Ishikawa (cell line): ENCODE results near the gene CEACAM19.

Source experiments
- CEBPB ChIP-seq: IDR thresholded peaks from 2 replicates; pipeline ENCODE4 v1.6.1; 2012
- CREB1 ChIP-seq: IDR thresholded peaks from 2 replicates; pipeline ENCODE4 v1.6.1; 2012; ENCODE audit warnings: low read depth
- EGR1 ChIP-seq: IDR thresholded peaks from 2 replicates; pipeline ENCODE4 v1.6.1; 2012
- EP300 ChIP-seq: IDR thresholded peaks from 2 replicates; pipeline ENCODE4 v1.6.1; 2012; ENCODE audit warnings: borderline replicate concordance
- FOXM1 ChIP-seq: IDR thresholded peaks from 2 replicates; pipeline ENCODE4 v1.6.1; 2012; ENCODE audit warnings: low read depth, borderline replicate concordance
- MAX ChIP-seq: IDR thresholded peaks from 2 replicates; pipeline ENCODE4 v1.6.1; 2012
- NFIC ChIP-seq: IDR thresholded peaks from 2 replicates; pipeline ENCODE4 v1.6.1; 2012
- RAD21 ChIP-seq: IDR thresholded peaks from 2 replicates; pipeline ENCODE4 v1.6.1; 2012; ENCODE audit warnings: low read depth
- TAF1 ChIP-seq: IDR thresholded peaks from 2 replicates; pipeline ENCODE4 v1.6.1; 2012; ENCODE audit warnings: low read depth, mild to moderate bottlenecking
- TCF12 ChIP-seq: IDR thresholded peaks from 2 replicates; pipeline ENCODE4 v1.6.1; 2012; ENCODE audit warnings: low read depth
- TEAD4 ChIP-seq: IDR thresholded peaks from 2 replicates; pipeline ENCODE4 v1.6.1; 2012
- USF1 ChIP-seq: IDR thresholded peaks from 2 replicates; pipeline ENCODE4 v1.6.1; 2012
- YY1 ChIP-seq: IDR thresholded peaks from 2 replicates; pipeline ENCODE4 v1.6.1; 2012; ENCODE audit warnings: low read depth
- ZBTB7A ChIP-seq: IDR thresholded peaks from 2 replicates; pipeline ENCODE4 v1.6.1; 2012; ENCODE audit warnings: low read depth
- TF ChIP-seq, protein P1 (sequence below): IDR thresholded peaks from 2 replicates; pipeline ENCODE4 v1.6.1; 2012; ENCODE audit warnings: low read depth, mild to moderate bottlenecking

The CEACAM19 gene

DNA sequence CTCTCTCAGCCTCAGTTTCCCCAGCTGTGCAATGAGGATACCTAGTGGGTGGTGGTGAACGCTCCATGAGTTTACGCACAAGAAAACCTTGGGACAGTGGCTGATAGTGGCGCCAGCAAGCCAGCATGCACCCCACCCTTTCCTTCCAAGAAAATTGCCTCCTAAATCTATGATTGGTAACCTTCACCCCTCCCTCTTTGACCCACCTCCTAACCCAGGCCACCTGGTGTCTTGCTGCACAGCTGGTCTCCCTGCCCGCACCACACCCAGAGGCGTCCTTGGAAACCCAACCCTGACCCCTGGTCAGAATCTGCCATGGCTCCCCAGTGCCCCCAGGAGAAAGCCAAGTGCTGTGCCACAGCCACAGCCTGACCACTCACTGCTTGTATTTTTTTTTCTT lies 54.4 kb downstream of the CEACAM19 start:
- no peak for TF ChIP-seq CREB1
- TF ChIP-seq ZBTB7A = no peak
- no peak for TF ChIP-seq TAF1
- TF ChIP-seq NFIC = no peak
- no peak for TF ChIP-seq TEAD4
- TF ChIP-seq CEBPB = no peak
- TF ChIP-seq EP300 = no peak
- TF ChIP-seq RAD21 = no peak
- TF ChIP-seq, protein P1, sequence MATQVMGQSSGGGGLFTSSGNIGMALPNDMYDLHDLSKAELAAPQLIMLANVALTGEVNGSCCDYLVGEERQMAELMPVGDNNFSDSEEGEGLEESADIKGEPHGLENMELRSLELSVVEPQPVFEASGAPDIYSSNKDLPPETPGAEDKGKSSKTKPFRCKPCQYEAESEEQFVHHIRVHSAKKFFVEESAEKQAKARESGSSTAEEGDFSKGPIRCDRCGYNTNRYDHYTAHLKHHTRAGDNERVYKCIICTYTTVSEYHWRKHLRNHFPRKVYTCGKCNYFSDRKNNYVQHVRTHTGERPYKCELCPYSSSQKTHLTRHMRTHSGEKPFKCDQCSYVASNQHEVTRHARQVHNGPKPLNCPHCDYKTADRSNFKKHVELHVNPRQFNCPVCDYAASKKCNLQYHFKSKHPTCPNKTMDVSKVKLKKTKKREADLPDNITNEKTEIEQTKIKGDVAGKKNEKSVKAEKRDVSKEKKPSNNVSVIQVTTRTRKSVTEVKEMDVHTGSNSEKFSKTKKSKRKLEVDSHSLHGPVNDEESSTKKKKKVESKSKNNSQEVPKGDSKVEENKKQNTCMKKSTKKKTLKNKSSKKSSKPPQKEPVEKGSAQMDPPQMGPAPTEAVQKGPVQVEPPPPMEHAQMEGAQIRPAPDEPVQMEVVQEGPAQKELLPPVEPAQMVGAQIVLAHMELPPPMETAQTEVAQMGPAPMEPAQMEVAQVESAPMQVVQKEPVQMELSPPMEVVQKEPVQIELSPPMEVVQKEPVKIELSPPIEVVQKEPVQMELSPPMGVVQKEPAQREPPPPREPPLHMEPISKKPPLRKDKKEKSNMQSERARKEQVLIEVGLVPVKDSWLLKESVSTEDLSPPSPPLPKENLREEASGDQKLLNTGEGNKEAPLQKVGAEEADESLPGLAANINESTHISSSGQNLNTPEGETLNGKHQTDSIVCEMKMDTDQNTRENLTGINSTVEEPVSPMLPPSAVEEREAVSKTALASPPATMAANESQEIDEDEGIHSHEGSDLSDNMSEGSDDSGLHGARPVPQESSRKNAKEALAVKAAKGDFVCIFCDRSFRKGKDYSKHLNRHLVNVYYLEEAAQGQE = no peak
- TF ChIP-seq FOXM1 = no peak
- TF ChIP-seq USF1 = no peak
- no peak for TF ChIP-seq TCF12
- TF ChIP-seq EGR1 = no peak
- TF ChIP-seq MAX = no peak
- TF ChIP-seq YY1 = no peak

GRCh38 chr19:44726465-44726864 lies 55.2 kb downstream of the CEACAM19 start:
- TF ChIP-seq, protein P1 = no peak
- TF ChIP-seq YY1 (no peak), EP300 (no peak)

DNA sequence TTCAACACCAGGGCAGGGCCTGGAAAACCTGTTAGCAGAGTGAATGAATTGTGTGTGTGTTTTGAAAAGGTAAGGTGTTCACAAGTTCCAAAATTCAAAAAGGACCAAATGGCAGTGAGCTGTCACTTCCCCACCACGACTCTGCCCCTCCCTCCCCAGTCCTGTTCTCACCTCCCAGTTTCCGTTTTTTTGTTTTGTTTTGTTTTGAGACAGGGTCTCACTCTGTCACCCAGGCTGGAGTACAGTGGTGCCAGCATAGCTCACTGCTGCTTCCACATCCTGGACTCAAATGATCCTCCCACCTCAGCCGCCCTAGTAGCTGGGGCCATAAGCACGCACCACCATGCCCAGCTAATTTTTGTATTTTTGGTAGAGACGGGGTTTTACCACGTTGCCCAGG lies 56.9 kb downstream of the CEACAM19 start:
- no peak for TF ChIP-seq EGR1
- TF ChIP-seq, protein P1 = no peak
- no peak for TF ChIP-seq NFIC
- TF ChIP-seq TCF12 = no peak
- no peak for TF ChIP-seq YY1
- TF ChIP-seq TAF1 = no peak
- TF ChIP-seq CEBPB = no peak
- TF ChIP-seq USF1 = no peak
- no peak for TF ChIP-seq RAD21
- TF ChIP-seq TEAD4 = no peak
- TF ChIP-seq CREB1 = no peak
- TF ChIP-seq ZBTB7A = no peak
- no peak for TF ChIP-seq FOXM1
- no peak for TF ChIP-seq MAX
- no peak for TF ChIP-seq EP300

- TF ChIP-seq CREB1 (no peak), EP300 (no peak), ZBTB7A (no peak), NFIC (no peak), FOXM1 (no peak), TEAD4 (no peak), TCF12 (no peak), RAD21 (no peak), YY1 (no peak), TAF1 (no peak), MAX (no peak), CEBPB (no peak), EGR1 (no peak), USF1 (no peak)
- TF ChIP-seq, protein P1 = no peak
These were observed 58.3 kb downstream of the CEACAM19 start for GRCh38 chr19:44729516-44730033.
